NB4 (cell line): ENCODE results near the gene POLR2E.

Experiments
- DNase-seq: peaks from one replicate; pipeline ENCODE4 v3.0.0; 2010; ENCODE audit warnings: low read depth
- H3K4me3 ChIP-seq: one replicate; pipeline ENCODE4 v1.5.1; 2011; ENCODE audit warnings: mild to moderate bottlenecking, low read depth, low read length, moderate library complexity
- MYC ChIP-seq: IDR thresholded peaks from 2 replicates; pipeline ENCODE4 v1.6.1; 2011; ENCODE audit warnings: low read depth, low read length
- POLR2A ChIP-seq: IDR thresholded peaks from 2 replicates; pipeline ENCODE4 v1.6.1; 2011; ENCODE audit warnings: mild to moderate bottlenecking; ENCODE audit not compliant: insufficient read length; ENCODE audit errors: extremely low read depth
- TF ChIP-seq, protein P1 (sequence below): IDR thresholded peaks from one replicate; pipeline ENCODE4 v1.5.1; 2012; ENCODE audit warnings: low read depth, low read length
- TF ChIP-seq, protein P2 (sequence below): IDR thresholded peaks from 2 replicates; pipeline ENCODE4 v1.6.1; 2011; ENCODE audit warnings: low read depth, low read length

The POLR2E gene

DNA sequence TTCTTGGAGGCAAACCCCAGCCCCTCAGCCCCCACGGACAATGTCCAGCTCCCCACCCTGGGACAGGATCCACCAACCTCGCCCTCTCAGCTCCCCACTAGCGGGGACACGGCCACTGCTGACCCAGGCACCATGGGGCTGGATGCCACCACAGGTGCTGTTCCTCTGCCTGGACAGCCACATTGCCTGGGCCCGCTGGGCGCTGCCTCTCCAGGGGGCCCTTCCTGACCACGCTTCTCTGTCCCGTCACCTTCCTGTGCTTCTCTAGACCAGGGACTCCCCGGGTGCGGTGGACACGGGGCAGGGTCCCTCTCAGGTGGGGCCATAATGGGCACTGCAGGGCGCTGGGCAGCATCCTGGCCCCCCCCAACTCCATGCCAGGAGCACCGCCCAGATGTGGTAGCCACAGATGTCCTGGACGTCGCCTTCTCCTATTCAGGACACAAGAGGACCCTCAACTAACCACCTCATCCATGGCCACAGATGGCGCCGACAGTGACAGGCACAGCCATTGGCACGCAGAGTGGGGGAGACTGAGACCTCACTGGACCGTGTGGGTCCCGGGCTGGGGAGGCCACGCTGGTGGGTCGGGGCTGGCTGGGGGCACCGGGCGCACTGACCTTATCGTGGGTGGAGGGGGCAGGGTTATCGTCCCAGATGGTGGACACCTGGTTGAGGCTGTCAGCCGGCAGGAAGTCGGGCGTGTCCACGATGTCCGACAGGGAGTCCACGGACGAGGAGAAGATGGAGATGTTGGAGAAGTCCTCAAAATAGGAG, 32.0 kb upstream of the POLR2E start:
- no peak for DNase-seq
- H3K4me3 ChIP-seq: no peak overlapping the region
- TF ChIP-seq, protein P1, sequence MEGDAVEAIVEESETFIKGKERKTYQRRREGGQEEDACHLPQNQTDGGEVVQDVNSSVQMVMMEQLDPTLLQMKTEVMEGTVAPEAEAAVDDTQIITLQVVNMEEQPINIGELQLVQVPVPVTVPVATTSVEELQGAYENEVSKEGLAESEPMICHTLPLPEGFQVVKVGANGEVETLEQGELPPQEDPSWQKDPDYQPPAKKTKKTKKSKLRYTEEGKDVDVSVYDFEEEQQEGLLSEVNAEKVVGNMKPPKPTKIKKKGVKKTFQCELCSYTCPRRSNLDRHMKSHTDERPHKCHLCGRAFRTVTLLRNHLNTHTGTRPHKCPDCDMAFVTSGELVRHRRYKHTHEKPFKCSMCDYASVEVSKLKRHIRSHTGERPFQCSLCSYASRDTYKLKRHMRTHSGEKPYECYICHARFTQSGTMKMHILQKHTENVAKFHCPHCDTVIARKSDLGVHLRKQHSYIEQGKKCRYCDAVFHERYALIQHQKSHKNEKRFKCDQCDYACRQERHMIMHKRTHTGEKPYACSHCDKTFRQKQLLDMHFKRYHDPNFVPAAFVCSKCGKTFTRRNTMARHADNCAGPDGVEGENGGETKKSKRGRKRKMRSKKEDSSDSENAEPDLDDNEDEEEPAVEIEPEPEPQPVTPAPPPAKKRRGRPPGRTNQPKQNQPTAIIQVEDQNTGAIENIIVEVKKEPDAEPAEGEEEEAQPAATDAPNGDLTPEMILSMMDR: no peak
- TF ChIP-seq POLR2A: no peak
- TF ChIP-seq MYC: no peak
- TF ChIP-seq, protein P2, sequence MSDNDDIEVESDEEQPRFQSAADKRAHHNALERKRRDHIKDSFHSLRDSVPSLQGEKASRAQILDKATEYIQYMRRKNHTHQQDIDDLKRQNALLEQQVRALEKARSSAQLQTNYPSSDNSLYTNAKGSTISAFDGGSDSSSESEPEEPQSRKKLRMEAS: no peak

DNA sequence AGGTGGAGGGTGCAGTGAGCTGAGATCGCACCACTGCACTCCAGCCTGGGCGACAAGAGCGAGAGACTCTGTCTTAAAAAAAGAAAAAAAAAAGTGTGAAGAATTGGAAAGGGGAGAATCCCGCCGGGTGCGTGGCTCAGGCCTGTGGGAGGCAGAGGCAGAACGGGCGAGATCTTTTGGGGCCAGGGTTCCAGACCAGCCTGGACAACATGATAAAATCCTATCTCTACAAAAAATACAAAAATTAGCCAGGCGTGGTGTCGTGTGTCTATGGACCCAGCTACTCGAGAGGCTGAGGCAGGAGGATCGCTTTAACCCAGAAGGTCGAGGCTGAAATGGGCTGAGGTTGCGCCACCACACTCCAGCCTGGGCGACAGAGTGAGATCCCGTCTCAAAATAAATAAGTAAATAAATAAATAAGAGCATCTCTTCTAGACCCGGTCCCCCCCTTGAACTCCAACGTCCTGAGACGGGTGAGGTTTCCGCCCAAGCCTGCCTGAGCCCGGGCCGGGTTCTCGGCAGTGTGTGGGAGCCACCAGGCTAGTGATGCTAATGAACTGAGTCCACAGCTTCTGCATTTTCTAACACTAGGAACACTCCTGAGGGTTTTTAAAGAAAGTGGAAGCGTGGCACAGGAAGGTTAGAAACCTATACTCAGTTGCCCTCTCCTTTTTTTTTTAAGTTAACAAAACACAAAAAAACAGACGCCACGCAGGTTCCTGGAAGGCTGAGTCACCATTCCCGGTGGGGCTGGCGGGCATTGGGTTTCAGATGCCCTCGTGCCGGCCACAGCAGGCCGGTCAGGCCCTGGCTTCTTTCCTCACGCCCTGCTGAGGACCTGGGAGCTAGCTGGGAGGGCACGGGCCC, 30.7 kb upstream of the POLR2E start:
- TF ChIP-seq MYC: no peak
- TF ChIP-seq, protein P2: no peak
- no peak for TF ChIP-seq POLR2A
- TF ChIP-seq, protein P1: no peak
- DNase-seq: no peak
- no peak overlapping the region for H3K4me3 ChIP-seq

DNA sequence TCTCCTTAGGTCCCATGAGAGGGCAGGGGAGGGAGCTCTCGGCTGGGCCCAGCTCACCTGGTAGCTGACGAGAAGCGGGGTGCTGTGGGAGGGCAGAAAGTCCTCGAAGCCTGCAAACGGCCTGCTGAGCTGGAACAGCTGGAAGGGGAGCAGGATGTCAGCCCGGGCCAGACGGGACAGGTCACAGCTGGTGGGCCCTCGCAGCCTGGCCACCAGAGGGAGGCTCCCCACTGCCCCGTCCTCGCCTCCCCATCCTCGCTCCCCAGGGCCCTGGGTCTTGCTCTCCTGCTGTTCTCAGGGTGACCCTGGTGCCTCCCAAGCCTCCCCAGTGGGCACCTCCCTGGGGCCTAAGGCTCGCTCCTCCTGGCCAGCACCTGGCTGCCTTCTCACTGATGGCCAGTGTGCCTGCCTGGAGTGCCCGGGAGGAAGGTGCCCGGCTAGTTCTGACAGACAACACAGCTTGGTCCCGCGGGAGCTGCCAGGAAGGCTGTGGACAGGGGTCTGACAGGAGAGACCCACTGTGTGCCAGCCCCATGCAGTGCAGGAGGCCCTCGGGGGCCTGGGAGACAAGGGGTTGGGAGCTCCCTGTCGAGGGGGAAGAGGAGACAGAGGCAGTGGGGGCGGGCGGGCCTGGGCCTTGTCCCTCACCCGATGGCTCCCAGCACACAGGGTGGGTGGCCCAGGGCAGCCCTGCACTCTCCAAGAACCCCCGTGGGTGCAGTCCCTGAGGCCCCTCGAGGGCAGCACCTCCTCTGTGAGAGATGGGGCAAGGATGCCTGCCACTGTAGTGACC, 28.9 kb upstream of the POLR2E start:
- no peak overlapping the region for H3K4me3 ChIP-seq
- DNase-seq: no peak

DNA sequence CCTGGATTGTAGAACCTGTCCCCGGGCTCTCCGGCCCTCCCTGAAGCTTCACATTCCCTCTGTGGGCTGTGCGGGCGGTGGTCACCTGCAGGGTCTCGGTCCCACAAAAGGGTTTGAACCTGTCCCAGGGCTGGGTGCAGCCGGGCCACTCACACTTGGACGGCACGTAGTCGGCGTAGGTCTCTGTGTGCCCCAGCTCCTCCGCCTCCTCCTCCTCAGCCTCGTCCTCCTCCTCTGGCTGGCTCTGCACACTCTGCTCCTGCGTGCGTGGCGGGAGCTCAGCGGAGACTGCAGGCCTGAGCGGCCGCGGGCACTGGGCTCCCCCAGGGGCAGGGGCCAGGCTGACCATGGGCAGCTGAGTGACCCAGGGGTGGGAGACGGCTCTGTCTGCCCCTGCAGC, 28.2 kb upstream of the POLR2E start:
- no peak overlapping the region for H3K4me3 ChIP-seq
- no peak for DNase-seq
- TF ChIP-seq POLR2A (no peak), MYC (no peak)
- TF ChIP-seq, protein P1: no peak
- TF ChIP-seq, protein P2: no peak

More for the DNA sequence above, 28.9 kb upstream of the POLR2E start:
- TF ChIP-seq MYC (no peak), POLR2A (no peak)
- TF ChIP-seq, protein P1: no peak
- TF ChIP-seq, protein P2: no peak

DNA sequence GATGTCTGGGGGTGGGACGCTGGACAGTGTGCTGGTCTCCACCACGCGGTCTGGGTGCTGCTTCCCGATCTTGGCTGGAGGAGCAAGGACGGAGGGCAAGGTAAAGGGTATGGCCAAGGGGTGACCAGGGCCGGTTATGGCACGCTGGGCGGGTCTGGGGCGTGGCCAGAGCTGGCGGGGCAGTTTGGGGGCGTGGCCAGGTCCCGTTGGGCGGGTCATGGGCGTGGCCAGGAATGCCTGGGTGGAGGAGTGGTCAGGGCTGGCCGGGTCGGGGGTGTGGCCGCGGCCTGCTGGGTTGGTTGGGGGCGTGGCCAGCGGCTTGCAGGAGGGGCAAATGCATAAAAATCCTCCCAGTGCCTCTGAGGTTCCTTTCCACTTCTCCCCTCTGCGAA, 27.8 kb upstream of the POLR2E start:
- H3K4me3 ChIP-seq: no peak overlapping the region
- TF ChIP-seq, protein P1: no peak
- TF ChIP-seq, protein P2: no peak
- TF ChIP-seq MYC: no peak
- TF ChIP-seq POLR2A: no peak
- DNase-seq: peak; percentile 56
